ENCODE data around the gene MTMR10.

The MTMR10 gene

DNA sequence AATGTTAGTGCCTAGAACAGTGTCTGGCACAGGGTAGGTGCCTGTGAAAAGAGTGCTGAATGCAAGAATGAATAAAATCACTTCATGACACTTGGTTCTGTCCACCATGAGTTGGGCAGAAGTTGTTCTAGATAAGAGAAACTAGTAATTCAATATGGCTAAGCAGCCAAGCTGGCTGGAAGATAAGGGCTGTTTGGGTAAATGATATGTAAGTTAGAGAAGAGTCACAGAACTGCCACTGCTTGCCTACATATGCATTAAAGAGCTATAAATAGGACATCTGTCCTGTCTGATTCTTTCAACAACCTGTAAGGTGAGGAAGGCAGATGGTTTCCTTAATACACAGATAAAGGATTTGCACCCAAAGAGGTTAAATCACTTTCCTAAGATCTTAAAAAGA lies 13.1 kb downstream of the MTMR10 start:
- no peaks in the 10 kb centered on the region for H3K4me1 Mint-ChIP-seq

DNA sequence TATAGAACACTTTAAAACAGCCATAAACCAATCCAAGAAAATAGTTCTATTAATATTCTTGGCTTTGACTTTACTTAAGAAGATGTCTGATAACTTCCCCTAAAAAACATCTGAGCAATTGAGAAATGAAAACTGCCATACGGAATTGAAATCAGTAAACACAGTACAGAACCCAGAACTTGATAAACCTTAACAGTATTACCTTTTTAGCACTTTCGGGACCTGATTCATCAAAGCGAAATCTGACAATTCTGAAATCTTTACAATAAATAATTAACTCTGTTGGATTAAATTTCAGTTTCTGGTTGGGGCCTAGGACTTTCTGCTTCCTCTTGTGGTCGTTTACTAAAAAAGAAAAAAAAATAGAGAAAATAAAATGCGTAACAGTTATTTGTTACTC lies 17.3 kb downstream of the MTMR10 start:
- Mint-ChIP-seq H3K4me1 (no peaks in the 10 kb centered on the region), H3K9me3 (no peaks in the 10 kb centered on the region), H3K36me3 (ENCODE audit: low read depth) (peaks cover 30% of the 10 kb centered on the region), H3K4me3 (no peak overlapping the region), H3K27ac (no peak overlapping the region), H3K27me3 (ENCODE audit: low read depth) (no peaks in the 10 kb centered on the region)
- TF ChIP-seq, protein P1, sequence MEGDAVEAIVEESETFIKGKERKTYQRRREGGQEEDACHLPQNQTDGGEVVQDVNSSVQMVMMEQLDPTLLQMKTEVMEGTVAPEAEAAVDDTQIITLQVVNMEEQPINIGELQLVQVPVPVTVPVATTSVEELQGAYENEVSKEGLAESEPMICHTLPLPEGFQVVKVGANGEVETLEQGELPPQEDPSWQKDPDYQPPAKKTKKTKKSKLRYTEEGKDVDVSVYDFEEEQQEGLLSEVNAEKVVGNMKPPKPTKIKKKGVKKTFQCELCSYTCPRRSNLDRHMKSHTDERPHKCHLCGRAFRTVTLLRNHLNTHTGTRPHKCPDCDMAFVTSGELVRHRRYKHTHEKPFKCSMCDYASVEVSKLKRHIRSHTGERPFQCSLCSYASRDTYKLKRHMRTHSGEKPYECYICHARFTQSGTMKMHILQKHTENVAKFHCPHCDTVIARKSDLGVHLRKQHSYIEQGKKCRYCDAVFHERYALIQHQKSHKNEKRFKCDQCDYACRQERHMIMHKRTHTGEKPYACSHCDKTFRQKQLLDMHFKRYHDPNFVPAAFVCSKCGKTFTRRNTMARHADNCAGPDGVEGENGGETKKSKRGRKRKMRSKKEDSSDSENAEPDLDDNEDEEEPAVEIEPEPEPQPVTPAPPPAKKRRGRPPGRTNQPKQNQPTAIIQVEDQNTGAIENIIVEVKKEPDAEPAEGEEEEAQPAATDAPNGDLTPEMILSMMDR (IDR thresholded peaks at IDR 0.05; ENCODE audit: unreplicated experiment in 3 of 3): no peak

More for the DNA sequence above, 13.1 kb downstream of the MTMR10 start:
- Mint-ChIP-seq H3K36me3 (ENCODE audit: low read depth) (peaks cover 32% of the 10 kb centered on the region), H3K27ac (no peak overlapping the region), H3K4me3 (no peak overlapping the region), H3K27me3 (ENCODE audit: low read depth) (no peaks in the 10 kb centered on the region), H3K9me3 (no peaks in the 10 kb centered on the region)
- TF ChIP-seq, protein P1 (IDR thresholded peaks at IDR 0.05; ENCODE audit: unreplicated experiment in 3 of 3): no peak

DNA sequence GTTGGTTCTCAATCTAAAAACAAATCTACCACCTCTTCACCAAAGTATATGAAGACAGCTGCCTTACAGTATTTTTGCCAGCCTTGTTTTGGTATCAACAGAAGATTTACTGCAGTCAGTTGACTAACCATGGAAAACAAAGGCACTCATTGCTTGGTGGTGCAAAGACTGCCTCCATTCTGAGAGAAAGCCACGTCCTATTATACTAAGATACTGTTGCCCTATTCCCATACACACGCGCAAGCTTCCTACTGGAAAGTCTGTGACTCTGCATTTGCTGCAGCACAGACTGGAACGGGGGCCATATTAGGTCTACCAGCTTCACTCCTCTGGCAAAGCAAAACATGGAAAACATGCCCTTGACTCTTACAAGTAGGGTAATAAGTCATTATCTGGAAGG lies 18.0 kb downstream of the MTMR10 start:
- no peaks in the 10 kb centered on the region for H3K27me3 Mint-ChIP-seq (ENCODE audit: low read depth)
- TF ChIP-seq, protein P1 (IDR thresholded peaks at IDR 0.05; ENCODE audit: unreplicated experiment in 3 of 3): no peak
- no peaks in the 10 kb centered on the region for H3K9me3 Mint-ChIP-seq
- H3K4me3 Mint-ChIP-seq: no peak overlapping the region
- no peaks in the 10 kb centered on the region for H3K4me1 Mint-ChIP-seq
- H3K27ac Mint-ChIP-seq: no peak overlapping the region
- H3K36me3 Mint-ChIP-seq (ENCODE audit: low read depth): peaks cover 27% of the 10 kb centered on the region

- Mint-ChIP-seq H3K4me1 (no peaks in the 10 kb centered on the region), H3K4me3 (no peak overlapping the region), H3K9me3 (no peaks in the 10 kb centered on the region), H3K36me3 (ENCODE audit: low read depth) (peaks cover 34% of the 10 kb centered on the region), H3K27ac (no peak overlapping the region), H3K27me3 (ENCODE audit: low read depth) (no peaks in the 10 kb centered on the region)
- TF ChIP-seq, protein P1 (IDR thresholded peaks at IDR 0.05; ENCODE audit: unreplicated experiment in 3 of 3): no peak
These were observed 21.7 kb downstream of the MTMR10 start for GRCh38 chr15:30969724-30970123.

DNA sequence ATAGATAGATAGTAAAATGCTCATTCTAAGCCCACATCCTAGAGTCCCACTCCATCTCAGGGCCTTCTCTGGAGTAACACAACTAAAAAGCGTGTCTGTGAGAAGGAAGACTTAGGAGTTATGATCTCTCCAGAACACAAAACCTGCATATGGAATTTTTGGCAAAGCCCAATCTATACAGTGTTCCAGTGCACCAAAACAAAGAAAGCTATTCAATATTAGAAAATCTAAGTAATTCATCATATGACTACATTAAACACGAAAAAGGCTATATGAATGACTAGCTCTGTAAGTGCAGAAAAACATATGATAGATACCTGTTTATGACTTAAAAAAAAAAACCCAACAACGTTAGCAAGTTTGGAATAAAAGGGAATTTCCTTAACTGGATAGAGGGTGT lies 27.7 kb downstream of the MTMR10 start:
- Mint-ChIP-seq H3K36me3 (ENCODE audit: low read depth) (peaks cover 40% of the 10 kb centered on the region), H3K9me3 (no peaks in the 10 kb centered on the region)

DNA sequence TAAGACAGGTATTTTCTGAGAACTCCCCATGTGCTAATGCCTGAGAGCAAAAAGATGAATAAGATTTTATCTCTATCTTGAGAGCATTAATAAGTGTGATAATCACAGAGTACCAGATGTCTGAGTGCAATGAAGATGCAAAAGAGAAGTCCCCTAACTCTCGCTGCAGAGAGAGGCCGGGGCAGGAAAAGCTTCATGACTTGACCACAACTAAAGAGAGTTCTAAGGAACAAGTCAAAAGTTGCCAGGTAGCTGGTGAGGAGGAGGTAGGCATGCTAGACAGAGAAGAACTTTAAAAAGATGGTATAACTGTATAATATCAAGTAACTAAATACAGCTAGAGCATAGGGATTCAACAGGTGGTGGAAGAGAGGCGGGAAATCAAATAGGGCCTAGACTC lies 28.8 kb downstream of the MTMR10 start:
- Mint-ChIP-seq H3K4me3 (no peak overlapping the region), H3K4me1 (peaks cover 23% of the 10 kb centered on the region), H3K27me3 (ENCODE audit: low read depth) (no peaks in the 10 kb centered on the region), H3K9me3 (no peaks in the 10 kb centered on the region), H3K27ac (no peak overlapping the region), H3K36me3 (ENCODE audit: low read depth) (peaks cover 47% of the 10 kb centered on the region)
- TF ChIP-seq, protein P1 (IDR thresholded peaks at IDR 0.05; ENCODE audit: unreplicated experiment in 3 of 3): no peak

More for the DNA sequence above, 27.7 kb downstream of the MTMR10 start:
- H3K4me3 Mint-ChIP-seq: no peak overlapping the region
- H3K27ac Mint-ChIP-seq: no peak overlapping the region
- TF ChIP-seq, protein P1 (IDR thresholded peaks at IDR 0.05; ENCODE audit: unreplicated experiment in 3 of 3): no peak
- H3K4me1 Mint-ChIP-seq: peaks cover 23% of the 10 kb centered on the region
- H3K27me3 Mint-ChIP-seq (ENCODE audit: low read depth): no peaks in the 10 kb centered on the region
